Measurements from ENCODE around the gene C1R. TPM values are rescaled to one million over a fixed set of nuclear protein-coding genes. Genes with fewer than 3 reads are reported as not detected.

C1R gene
- total and polyA plus RNA-seq, 2 of the 8 experiments (the other 6 are each of a cell fraction or from before 2014, with no cell fraction given), result 6.9 to 16.3 TPM

DNA sequence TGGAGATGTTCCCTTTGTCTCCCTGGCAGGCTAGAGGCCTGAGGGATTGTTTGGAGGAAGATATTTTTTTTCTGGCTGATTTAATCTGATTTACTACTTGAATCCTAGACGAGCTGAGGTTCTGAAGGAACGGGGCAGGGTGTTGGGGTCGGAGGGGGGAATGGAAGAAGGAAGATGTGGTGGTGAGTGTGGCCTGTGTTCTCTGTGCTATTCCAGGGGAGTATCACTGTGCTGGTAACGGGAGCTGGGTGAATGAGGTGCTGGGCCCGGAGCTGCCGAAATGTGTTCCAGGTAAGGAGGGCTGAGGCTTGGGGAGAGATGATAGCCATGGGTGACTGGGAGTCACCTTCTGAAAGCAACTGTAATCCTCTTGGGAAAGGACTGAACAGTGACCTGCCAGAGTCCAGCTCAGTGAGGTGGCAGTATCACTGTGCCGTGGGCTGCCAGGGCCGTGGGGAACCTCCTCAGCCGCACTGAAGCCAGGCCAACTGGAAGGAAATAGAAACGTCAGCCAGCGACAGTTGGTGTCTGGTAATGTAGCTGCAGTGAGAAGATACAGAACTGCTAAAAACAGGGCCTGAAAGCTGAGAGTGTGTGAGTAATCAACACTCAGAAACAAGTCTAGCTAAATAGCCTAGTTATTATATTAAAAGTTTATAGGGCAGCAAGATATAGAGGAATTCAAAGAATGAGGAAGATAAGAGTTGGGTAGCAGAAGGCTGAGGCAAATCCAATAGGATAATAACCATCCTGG, 23.8 kb downstream of the C1R start (continued):
- TF ChIP-seq CHD7 (IDR thresholded peaks at IDR 0.05; ENCODE audit: insufficient replicate concordance, low read length) (no peak), MAFK (IDR thresholded peaks at IDR 0.05; ENCODE audit: low read depth, low read length) (no peak), EGR1 (IDR thresholded peaks at IDR 0.05; ENCODE audit: borderline replicate concordance, low read depth, low read length) (no peak), EP300 (IDR thresholded peaks at IDR 0.05; ENCODE audit: borderline replicate concordance in 1 of 2, low read depth in 2 of 2, low read length in 2 of 2) (no peak), NANOG (IDR thresholded peaks at IDR 0.05; ENCODE audit: insufficient read depth, low read depth, low read length, poor library complexity, severe bottlenecking) (no peak), FOSL1 (IDR thresholded peaks at IDR 0.05; ENCODE audit: insufficient read depth, low read depth, low read length) (no peak)
- TF ChIP-seq, protein P1, sequence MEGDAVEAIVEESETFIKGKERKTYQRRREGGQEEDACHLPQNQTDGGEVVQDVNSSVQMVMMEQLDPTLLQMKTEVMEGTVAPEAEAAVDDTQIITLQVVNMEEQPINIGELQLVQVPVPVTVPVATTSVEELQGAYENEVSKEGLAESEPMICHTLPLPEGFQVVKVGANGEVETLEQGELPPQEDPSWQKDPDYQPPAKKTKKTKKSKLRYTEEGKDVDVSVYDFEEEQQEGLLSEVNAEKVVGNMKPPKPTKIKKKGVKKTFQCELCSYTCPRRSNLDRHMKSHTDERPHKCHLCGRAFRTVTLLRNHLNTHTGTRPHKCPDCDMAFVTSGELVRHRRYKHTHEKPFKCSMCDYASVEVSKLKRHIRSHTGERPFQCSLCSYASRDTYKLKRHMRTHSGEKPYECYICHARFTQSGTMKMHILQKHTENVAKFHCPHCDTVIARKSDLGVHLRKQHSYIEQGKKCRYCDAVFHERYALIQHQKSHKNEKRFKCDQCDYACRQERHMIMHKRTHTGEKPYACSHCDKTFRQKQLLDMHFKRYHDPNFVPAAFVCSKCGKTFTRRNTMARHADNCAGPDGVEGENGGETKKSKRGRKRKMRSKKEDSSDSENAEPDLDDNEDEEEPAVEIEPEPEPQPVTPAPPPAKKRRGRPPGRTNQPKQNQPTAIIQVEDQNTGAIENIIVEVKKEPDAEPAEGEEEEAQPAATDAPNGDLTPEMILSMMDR (IDR thresholded peaks at IDR 0.05; ENCODE audit: control extremely low read depth in 1 of 3, insufficient read depth in 1 of 3, low read depth in 1 of 3, low read length in 3 of 3), result no peak
